OCI-LY3 (cell line): ENCODE measurements around the gene GRID2.

Experiments
- CTCF ChIP-seq: fragments of 200-600, 300-600 bp; sonication (generic); IDR thresholded peaks from 2 replicates; pipeline ENCODE4 v1.5.1; 2014; ENCODE audit warnings: antibody characterized with exemption, low read length, low read depth
- EZH2phosphoT487 ChIP-seq: fragments of 200-600 bp; shearing (Covaris generic); IDR thresholded peaks from 2 replicates; pipeline ENCODE4 v1.6.1; 2018; ENCODE audit warnings: antibody characterized with exemption, mixed run types, low read depth

GRCh38 chr4:92307866-92308265 lies 4.1 kb downstream of the GRID2 start:
- TF ChIP-seq CTCF (no peak), EZH2phosphoT487 (no peak)
